Activated B cell treated with CpG ODN at 0.5 μM for 24 hours (primary cell): ENCODE results near the gene PTCH1. TPM values are rescaled to one million over a fixed set of nuclear protein-coding genes. Genes with fewer than 3 reads are reported as not detected.

ENCODE experiments used
- ATAC-seq: fragments of 200-7000 bp; cut with Tn5 transposase; one replicate; pipeline ENCODE4 v1.10.0; 2021; ENCODE audit warnings: low read depth, mild to moderate bottlenecking, moderate library complexity
- CTCF ChIA-PET: fragments of 350-600 bp; sonication (Branson Sonifier 250); formaldehyde crosslinking; loops from one replicate; lab custom pipeline; 2021; ENCODE audit warnings: antibody characterized with exemption; lab: Charles Lee
- POLR2A ChIA-PET: fragments of 350-600 bp; sonication (Branson Sonifier 250); formaldehyde crosslinking; loops from one replicate; lab custom pipeline; 2021; ENCODE audit warnings: antibody characterized with exemption; lab: Charles Lee
- DNase-seq: peaks from one replicate; pipeline ENCODE4 v3.0.0; 2022
- H3K27ac Mint-ChIP-seq: one replicate; pipeline ENCODE4 v1.8.0; 2020; ENCODE audit warnings: mixed read lengths
- H3K27me3 Mint-ChIP-seq: one replicate; pipeline ENCODE4 v1.8.0; 2021; ENCODE audit warnings: mixed read lengths
- H3K36me3 Mint-ChIP-seq: one replicate; pipeline ENCODE4 v1.8.0; 2021; ENCODE audit warnings: low read depth, mixed read lengths
- H3K4me1 Mint-ChIP-seq: one replicate; pipeline ENCODE4 v1.8.0; 2021; ENCODE audit warnings: mixed read lengths
- H3K4me3 Mint-ChIP-seq: one replicate; pipeline ENCODE4 v1.8.0; 2020; ENCODE audit warnings: mild to moderate bottlenecking, mixed read lengths
- H3K9me3 Mint-ChIP-seq: one replicate; pipeline ENCODE4 v1.8.0; 2020; ENCODE audit warnings: mixed read lengths
- intact Hi-C: fragments of 100-400 bp; cut with micrococcal nuclease; formaldehyde crosslinking; loops from one replicate; pipeline ENCODE4 v1.15.1; 2024
- total RNA-seq: library from RNA; stranded (reverse); gene quantifications from 2 replicates; pipeline ENCODE4 v1.2.3, GENCODE V29; 2022
- TF ChIP-seq, protein P1 (sequence below): fragments of 200-600 bp; IDR thresholded peaks from one replicate; pipeline ENCODE4 v1.8.0; 2022; ENCODE audit warnings: antibody characterized with exemption, mild to moderate bottlenecking

The PTCH1 gene
- total RNA-seq, 1 donor from 2014 or later: 8.6 TPM

DNA sequence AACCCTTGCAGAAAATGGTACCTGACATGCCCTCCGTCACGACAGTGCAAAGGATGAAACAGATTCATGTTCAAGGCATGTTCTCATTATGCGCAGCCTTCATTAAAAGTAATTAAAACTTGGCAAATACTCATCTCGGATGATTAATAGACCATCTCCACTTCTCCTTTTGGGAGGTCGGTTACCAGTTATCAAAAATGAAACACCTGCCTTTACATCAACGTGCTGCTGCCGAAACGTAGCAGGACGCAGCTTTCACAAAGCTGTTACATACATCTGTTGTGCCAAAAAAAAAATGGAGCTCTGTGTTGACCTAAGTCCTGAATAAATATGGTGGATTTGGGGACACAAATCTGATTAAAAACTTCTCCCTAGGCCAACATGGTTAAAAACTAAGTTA lies 75.7 kb downstream of the PTCH1 start:
- DNase-seq: no peak

DNA sequence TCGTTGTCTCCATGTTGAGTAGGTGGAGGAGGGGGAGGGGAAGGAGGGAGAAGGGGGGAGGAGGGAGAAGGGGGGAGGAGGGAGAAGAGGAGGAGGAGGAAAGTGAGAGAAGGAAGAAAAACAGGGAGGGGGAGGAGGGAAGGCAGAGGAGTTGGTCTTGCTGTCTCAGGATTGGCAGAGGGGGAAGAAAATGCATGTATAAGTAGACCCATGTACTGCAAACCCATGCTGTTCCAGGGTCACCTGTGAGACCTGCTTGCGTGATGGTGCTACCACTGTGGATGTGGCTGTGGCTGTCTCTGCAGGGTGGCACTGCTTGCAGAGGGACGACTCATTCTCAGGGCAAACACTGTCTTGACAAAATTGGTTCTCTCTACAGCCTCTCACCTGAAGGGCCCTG lies 76.3 kb downstream of the PTCH1 start:
- peaks cover 24% of the 10 kb centered on the region for H3K27me3 Mint-ChIP-seq
- ATAC-seq (no peak), DNase-seq (no peak)
- ChIA-PET CTCF (no interaction called here), POLR2A (no interaction called here)
- TF ChIP-seq, protein P1, sequence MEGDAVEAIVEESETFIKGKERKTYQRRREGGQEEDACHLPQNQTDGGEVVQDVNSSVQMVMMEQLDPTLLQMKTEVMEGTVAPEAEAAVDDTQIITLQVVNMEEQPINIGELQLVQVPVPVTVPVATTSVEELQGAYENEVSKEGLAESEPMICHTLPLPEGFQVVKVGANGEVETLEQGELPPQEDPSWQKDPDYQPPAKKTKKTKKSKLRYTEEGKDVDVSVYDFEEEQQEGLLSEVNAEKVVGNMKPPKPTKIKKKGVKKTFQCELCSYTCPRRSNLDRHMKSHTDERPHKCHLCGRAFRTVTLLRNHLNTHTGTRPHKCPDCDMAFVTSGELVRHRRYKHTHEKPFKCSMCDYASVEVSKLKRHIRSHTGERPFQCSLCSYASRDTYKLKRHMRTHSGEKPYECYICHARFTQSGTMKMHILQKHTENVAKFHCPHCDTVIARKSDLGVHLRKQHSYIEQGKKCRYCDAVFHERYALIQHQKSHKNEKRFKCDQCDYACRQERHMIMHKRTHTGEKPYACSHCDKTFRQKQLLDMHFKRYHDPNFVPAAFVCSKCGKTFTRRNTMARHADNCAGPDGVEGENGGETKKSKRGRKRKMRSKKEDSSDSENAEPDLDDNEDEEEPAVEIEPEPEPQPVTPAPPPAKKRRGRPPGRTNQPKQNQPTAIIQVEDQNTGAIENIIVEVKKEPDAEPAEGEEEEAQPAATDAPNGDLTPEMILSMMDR: no peak
- no peak overlapping the region for H3K4me3 Mint-ChIP-seq
- intact Hi-C loops: no loop called here
- H3K36me3 Mint-ChIP-seq: peaks cover 2% of the 10 kb centered on the region
- H3K9me3 Mint-ChIP-seq: no peaks in the 10 kb centered on the region
- H3K27ac Mint-ChIP-seq: no peak overlapping the region
- H3K4me1 Mint-ChIP-seq: peaks cover 5% of the 10 kb centered on the region

More for the DNA sequence above, 75.7 kb downstream of the PTCH1 start:
- peaks cover 5% of the 10 kb centered on the region for H3K4me1 Mint-ChIP-seq
- H3K27ac Mint-ChIP-seq: no peak overlapping the region
- intact Hi-C loops: no loop called here
- ATAC-seq: no peak
- no peaks in the 10 kb centered on the region for H3K9me3 Mint-ChIP-seq
- TF ChIP-seq, protein P1: no peak
- no peak overlapping the region for H3K4me3 Mint-ChIP-seq
- CTCF ChIA-PET: no interaction called here
- POLR2A ChIA-PET: no interaction called here
- peaks cover 4% of the 10 kb centered on the region for H3K36me3 Mint-ChIP-seq
- H3K27me3 Mint-ChIP-seq: peaks cover 23% of the 10 kb centered on the region

DNA sequence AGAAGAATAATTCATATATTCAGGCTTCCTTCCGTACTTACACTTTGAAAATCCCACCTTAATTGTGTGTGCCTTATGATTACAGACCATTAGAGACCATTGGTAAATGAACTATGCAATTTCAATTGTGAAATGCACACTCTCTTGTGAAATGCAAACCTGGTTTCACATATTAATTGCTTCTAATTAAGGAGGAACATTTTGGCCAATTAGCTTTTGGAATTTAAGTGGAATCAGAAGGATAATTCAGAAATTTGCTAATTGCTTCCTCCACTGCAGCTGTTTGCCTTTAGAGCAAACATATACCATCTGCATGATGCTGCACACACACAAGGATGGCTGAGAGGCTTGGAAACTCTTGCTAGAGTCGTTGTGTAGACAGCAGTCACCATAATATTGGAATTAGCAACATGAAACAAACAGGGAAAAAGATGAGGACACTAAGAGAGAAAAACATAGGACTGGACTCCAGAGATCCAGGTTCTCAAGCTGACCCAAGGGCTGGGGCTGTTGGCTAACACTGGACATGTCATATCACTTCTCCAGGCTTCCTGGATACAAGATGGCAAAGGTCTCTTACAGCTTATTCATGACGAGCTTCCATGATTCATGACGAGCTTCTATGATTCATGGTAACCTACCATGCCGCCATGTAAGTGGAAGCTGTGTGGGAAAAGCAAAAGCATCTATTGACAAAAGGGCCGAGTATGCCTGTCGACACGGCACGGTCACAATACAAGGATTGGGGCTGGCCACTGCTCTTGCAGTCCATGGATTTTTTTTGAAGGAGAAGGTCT lies 78.0 kb downstream of the PTCH1 start:
- ChIA-PET CTCF (no interaction called here), POLR2A (interaction anchor here (0.5 kb wide), 1 partner anchor 699 kb away, joined by 3 read pairs; no protein-coding TSS in a partner anchor)
- DNase-seq (no peak), ATAC-seq (no peak)
- H3K36me3 Mint-ChIP-seq: no peaks in the 10 kb centered on the region
- peaks cover 21% of the 10 kb centered on the region for H3K27me3 Mint-ChIP-seq
- H3K27ac Mint-ChIP-seq: no peak overlapping the region
- peaks cover 5% of the 10 kb centered on the region for H3K4me1 Mint-ChIP-seq
- H3K9me3 Mint-ChIP-seq: peaks cover 3% of the 10 kb centered on the region
- intact Hi-C loops: no loop called here
- TF ChIP-seq, protein P1: no peak
- H3K4me3 Mint-ChIP-seq: no peak overlapping the region

GRCh38 chr9:95437559-95437958 lies 79.2 kb downstream of the PTCH1 start:
- H3K27me3 Mint-ChIP-seq: peaks cover 21% of the 10 kb centered on the region
- CTCF ChIA-PET: no interaction called here
- H3K9me3 Mint-ChIP-seq: peaks cover 6% of the 10 kb centered on the region
- no peak overlapping the region for H3K27ac Mint-ChIP-seq
- no peak overlapping the region for H3K4me3 Mint-ChIP-seq
- DNase-seq (no peak), ATAC-seq (no peak)
- no peaks in the 10 kb centered on the region for H3K36me3 Mint-ChIP-seq
- intact Hi-C loops: no loop called here
- TF ChIP-seq, protein P1: no peak
- peaks cover 5% of the 10 kb centered on the region for H3K4me1 Mint-ChIP-seq
- POLR2A ChIA-PET: interaction anchor here (0.6 kb wide), 1 partner anchor 767 kb away, joined by 3 read pairs; no protein-coding TSS in a partner anchor

DNA sequence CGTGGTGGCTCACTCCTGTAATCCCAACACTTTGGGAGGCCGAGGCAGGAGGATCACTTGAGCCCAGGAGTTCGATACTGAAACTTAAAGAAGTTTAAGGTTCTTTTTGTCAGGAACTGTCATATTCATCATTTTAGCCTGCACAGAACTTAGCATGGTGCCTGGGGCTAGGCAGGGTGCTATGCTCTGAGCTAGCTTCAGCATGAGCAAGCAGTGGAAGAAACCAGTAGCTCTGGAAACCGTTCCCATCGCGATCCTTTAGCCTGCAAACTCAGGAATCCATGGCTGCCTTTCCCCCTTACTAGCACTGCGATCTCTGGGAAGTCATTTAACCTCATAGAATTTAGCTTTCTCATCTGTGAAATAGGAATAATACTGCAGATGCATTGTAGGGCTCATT lies 80.4 kb downstream of the PTCH1 start:
- Mint-ChIP-seq H3K9me3 (peaks cover 6% of the 10 kb centered on the region), H3K27me3 (peaks cover 19% of the 10 kb centered on the region), H3K36me3 (no peaks in the 10 kb centered on the region), H3K4me3 (no peak overlapping the region), H3K4me1 (peaks cover 4% of the 10 kb centered on the region), H3K27ac (no peak overlapping the region)
- POLR2A ChIA-PET: no interaction called here
- DNase-seq (no peak), ATAC-seq (no peak)
- CTCF ChIA-PET: no interaction called here
- intact Hi-C loops: no loop called here
- TF ChIP-seq, protein P1: no peak
